ENCODE data around the gene PFKM.

DNA sequence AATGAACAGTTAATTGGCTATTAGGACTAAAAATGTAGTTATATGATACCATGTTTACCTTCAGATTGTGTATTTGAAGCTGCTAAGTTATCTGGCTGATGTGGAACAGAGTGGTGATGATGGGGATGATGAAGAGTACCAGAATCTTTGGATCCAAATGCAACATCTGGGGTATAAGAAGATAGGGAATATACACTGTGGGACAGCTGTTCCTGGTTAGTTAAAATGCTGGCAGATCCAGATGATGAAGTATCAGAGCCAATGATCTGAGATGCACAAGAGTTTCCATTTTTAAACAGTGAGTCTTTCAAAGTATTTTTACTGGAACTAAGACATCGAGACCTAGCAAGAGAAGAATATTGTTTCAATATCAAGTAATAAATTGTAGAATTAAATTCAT is 44.9 kb upstream of the PFKM start:
- TF ChIP-seq, protein P1, sequence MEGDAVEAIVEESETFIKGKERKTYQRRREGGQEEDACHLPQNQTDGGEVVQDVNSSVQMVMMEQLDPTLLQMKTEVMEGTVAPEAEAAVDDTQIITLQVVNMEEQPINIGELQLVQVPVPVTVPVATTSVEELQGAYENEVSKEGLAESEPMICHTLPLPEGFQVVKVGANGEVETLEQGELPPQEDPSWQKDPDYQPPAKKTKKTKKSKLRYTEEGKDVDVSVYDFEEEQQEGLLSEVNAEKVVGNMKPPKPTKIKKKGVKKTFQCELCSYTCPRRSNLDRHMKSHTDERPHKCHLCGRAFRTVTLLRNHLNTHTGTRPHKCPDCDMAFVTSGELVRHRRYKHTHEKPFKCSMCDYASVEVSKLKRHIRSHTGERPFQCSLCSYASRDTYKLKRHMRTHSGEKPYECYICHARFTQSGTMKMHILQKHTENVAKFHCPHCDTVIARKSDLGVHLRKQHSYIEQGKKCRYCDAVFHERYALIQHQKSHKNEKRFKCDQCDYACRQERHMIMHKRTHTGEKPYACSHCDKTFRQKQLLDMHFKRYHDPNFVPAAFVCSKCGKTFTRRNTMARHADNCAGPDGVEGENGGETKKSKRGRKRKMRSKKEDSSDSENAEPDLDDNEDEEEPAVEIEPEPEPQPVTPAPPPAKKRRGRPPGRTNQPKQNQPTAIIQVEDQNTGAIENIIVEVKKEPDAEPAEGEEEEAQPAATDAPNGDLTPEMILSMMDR (IDR thresholded peaks at IDR 0.05; ENCODE audit: borderline replicate concordance, extremely low read depth, low read length, poor library complexity, severe bottlenecking) = no peak
- TF ChIP-seq EZH2 (IDR thresholded peaks at IDR 0.05; ENCODE audit: borderline replicate concordance, low read depth, low read length, severe bottlenecking) = no peak
